SU-DHL-6 (cell line): ENCODE measurements around the gene MB.

Experiments
- H2AFZ ChIP-seq: fragments of 200-600 bp; sonication (generic); 2 replicates; pipeline ENCODE4 v1.6.1; 2014; ENCODE audit warnings: low read depth, mild to moderate bottlenecking, moderate library complexity, mixed read lengths, antibody characterized with exemption, low read length; ENCODE audit not compliant: severe bottlenecking
- H3F3A ChIP-seq: fragments of 200-600 bp; shearing (Covaris generic); 2 replicates; pipeline ENCODE4 v1.6.0; 2016; ENCODE audit warnings: antibody characterized with exemption, mild to moderate bottlenecking; ENCODE audit not compliant: insufficient read depth
- H3K27ac ChIP-seq: fragments of 200-600 bp; sonication (generic); 2 replicates; pipeline ENCODE4 v1.5.1; 2016; ENCODE audit warnings: low read depth, mild to moderate bottlenecking, low read length, moderate library complexity, mixed read lengths
- H3K27me3 ChIP-seq: fragments of 200-600 bp; sonication (generic), shearing (Covaris generic); 2 replicates; pipeline ENCODE4 v1.6.0; 2014; ENCODE audit warnings: mild to moderate bottlenecking, low read length
- H3K36me3 ChIP-seq: fragments of 200-600 bp; sonication (generic); 2 replicates; pipeline ENCODE4 v1.6.1; 2014; ENCODE audit warnings: mild to moderate bottlenecking, low read length, mixed read lengths
- H3K4me2 ChIP-seq: fragments of 300-600, 200-600 bp; shearing (Covaris generic), sonication (generic); 2 replicates; pipeline ENCODE4 v1.6.0; 2014; ENCODE audit warnings: low read length, low read depth, mild to moderate bottlenecking; ENCODE audit not compliant: poor library complexity, severe bottlenecking
- H3K4me3 ChIP-seq: fragments of 200-600 bp; sonication (generic); 2 replicates; pipeline ENCODE4 v1.5.1; 2014; ENCODE audit warnings: antibody characterized with exemption, low read length, mild to moderate bottlenecking, mixed read lengths; ENCODE audit not compliant: insufficient read depth, poor library complexity, severe bottlenecking
- H3K79me2 ChIP-seq: fragments of 200-600 bp; sonication (generic); 2 replicates; pipeline ENCODE4 v1.6.1; 2014; ENCODE audit warnings: mild to moderate bottlenecking, low read length, moderate library complexity; ENCODE audit not compliant: insufficient read depth
- H3K9ac ChIP-seq: fragments of 200-600 bp; sonication (generic); 2 replicates; pipeline ENCODE4 v1.7.0; 2014; ENCODE audit warnings: mild to moderate bottlenecking, low read length
- H3K9me2 ChIP-seq: fragments of 200-600 bp; sonication (generic); replicated peaks from 2 replicates; pipeline ENCODE4 v1.6.1; 2014; ENCODE audit warnings: low read length; ENCODE audit not compliant: insufficient read depth
- H3K9me3 ChIP-seq: fragments of 200-600 bp; sonication (generic); 2 replicates; pipeline ENCODE4 v1.6.1; 2014; ENCODE audit warnings: low read length, mixed read lengths; ENCODE audit not compliant: insufficient read depth
- H4K20me1 ChIP-seq: fragments of 200-600 bp; sonication (generic); 2 replicates; pipeline ENCODE4 v1.6.1; 2014; ENCODE audit warnings: low read depth, mild to moderate bottlenecking, antibody characterized with exemption, low read length, moderate library complexity, mixed read lengths
- EZH2phosphoT487 ChIP-seq: fragments of 200-600 bp; sonication (generic), shearing (Covaris generic); conservative IDR thresholded peaks from 2 replicates; pipeline ENCODE4 v1.6.1; 2018; ENCODE audit warnings: mild to moderate bottlenecking, antibody characterized with exemption, low read length, moderate library complexity, mixed read lengths
- TF ChIP-seq, protein P1 (sequence below): fragments of 200-600 bp; sonication (generic); IDR thresholded peaks from one replicate; pipeline ENCODE4 v1.5.1; 2017; ENCODE audit warnings: antibody characterized with exemption, mild to moderate bottlenecking, low read length, moderate library complexity; ENCODE audit not compliant: insufficient read depth, poor library complexity, severe bottlenecking

MB gene

DNA sequence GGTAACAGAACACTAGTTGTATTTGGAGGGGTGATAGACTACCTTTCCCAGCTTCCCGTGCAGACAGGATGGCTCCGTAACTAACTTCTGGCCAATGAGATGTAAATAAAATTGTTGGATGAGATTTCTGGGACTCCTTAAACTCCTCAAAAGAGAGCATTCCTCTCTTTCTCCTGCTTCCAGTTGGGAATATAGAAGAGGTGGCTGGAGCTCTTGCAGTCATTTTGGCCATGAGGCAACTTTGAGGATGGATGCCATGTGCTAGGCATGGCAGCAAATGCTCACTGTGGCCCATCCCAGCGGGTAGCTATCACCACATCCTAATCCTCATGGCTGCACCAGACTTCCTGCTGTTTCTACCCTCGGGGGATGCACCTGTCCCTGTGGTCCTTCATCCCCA lies 7.4 kb downstream of the MB start:
- Histone ChIP-seq H3K4me3 (no peak overlapping the region), H3K4me2 (no peak overlapping the region)

DNA sequence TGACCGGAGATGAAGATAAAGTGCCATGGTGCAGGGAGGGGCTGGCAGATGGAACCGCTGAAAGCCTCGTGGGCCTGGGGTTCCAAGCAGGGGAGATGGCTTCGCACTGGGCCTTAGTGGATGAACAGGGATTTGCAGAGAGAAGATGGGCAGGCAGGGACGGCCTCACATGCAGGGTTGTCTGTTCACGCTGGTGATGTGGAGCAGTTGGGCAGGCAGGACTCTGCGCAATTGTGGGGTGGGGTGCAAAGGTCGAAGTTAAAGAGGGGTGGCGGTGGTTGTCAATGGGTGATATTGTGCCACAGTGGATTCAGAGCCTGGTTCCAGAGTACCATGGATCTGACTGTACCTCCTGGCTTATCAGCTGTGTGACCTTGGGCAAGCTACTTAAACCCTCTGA lies 7.9 kb downstream of the MB start:
- no peaks in the 10 kb centered on the region for H3K27me3 ChIP-seq
- no peak overlapping the region for H3K4me2 ChIP-seq
- no peaks in the 10 kb centered on the region for H3F3A ChIP-seq
- H3K9me2 ChIP-seq = no peaks in the 10 kb centered on the region
- H2AFZ ChIP-seq = no peak overlapping the region
- H3K9me3 ChIP-seq = no peaks in the 10 kb centered on the region
- no peak overlapping the region for H3K4me3 ChIP-seq
- TF ChIP-seq, protein P1, sequence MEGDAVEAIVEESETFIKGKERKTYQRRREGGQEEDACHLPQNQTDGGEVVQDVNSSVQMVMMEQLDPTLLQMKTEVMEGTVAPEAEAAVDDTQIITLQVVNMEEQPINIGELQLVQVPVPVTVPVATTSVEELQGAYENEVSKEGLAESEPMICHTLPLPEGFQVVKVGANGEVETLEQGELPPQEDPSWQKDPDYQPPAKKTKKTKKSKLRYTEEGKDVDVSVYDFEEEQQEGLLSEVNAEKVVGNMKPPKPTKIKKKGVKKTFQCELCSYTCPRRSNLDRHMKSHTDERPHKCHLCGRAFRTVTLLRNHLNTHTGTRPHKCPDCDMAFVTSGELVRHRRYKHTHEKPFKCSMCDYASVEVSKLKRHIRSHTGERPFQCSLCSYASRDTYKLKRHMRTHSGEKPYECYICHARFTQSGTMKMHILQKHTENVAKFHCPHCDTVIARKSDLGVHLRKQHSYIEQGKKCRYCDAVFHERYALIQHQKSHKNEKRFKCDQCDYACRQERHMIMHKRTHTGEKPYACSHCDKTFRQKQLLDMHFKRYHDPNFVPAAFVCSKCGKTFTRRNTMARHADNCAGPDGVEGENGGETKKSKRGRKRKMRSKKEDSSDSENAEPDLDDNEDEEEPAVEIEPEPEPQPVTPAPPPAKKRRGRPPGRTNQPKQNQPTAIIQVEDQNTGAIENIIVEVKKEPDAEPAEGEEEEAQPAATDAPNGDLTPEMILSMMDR = no peak
- TF ChIP-seq EZH2phosphoT487 = no peak
- H3K79me2 ChIP-seq = no peaks in the 10 kb centered on the region
- no peak overlapping the region for H3K27ac ChIP-seq
- no peaks in the 10 kb centered on the region for H3K36me3 ChIP-seq
- H3K9ac ChIP-seq = no peak overlapping the region
- no peaks in the 10 kb centered on the region for H4K20me1 ChIP-seq

More for the DNA sequence above, 7.4 kb downstream of the MB start:
- no peak overlapping the region for H3K9ac ChIP-seq
- H2AFZ ChIP-seq = no peak overlapping the region
- H3K27ac ChIP-seq = no peak overlapping the region
- no peaks in the 10 kb centered on the region for H3F3A ChIP-seq
- H3K9me2 ChIP-seq = no peaks in the 10 kb centered on the region
- H3K9me3 ChIP-seq = no peaks in the 10 kb centered on the region
- no peak for TF ChIP-seq EZH2phosphoT487
- TF ChIP-seq, protein P1 = no peak
- no peaks in the 10 kb centered on the region for H4K20me1 ChIP-seq
- H3K79me2 ChIP-seq = no peaks in the 10 kb centered on the region
- no peaks in the 10 kb centered on the region for H3K27me3 ChIP-seq
- no peaks in the 10 kb centered on the region for H3K36me3 ChIP-seq

DNA sequence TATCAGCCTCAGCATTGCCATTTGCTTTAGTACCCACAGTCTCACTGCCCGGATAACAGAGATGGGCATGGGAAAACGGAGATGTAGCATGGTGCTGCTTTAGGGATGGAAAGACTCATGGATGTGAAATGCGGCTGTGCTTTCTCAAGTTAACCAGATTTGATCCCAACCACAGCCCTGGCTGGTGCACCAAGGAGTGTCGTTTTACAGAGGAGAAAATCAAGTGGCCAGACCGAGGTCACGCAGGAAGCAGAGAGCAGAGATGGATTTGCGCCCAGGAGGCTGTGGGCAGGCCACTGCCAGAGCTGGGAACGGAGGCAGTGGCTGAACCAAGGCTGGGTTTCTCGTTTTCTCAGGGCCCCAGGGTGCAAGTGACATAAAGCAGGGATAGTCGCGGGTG lies 9.0 kb downstream of the MB start:
- H3K36me3 ChIP-seq = no peaks in the 10 kb centered on the region
- no peaks in the 10 kb centered on the region for H4K20me1 ChIP-seq
- no peaks in the 10 kb centered on the region for H3K9me3 ChIP-seq
- H2AFZ ChIP-seq = no peak overlapping the region
- no peaks in the 10 kb centered on the region for H3K79me2 ChIP-seq
- H3F3A ChIP-seq = no peaks in the 10 kb centered on the region
- no peak overlapping the region for H3K4me2 ChIP-seq
- H3K9ac ChIP-seq = no peak overlapping the region
- no peak overlapping the region for H3K4me3 ChIP-seq
- H3K27ac ChIP-seq = no peak overlapping the region
- TF ChIP-seq EZH2phosphoT487 = no peak
- TF ChIP-seq, protein P1 = no peak
- H3K27me3 ChIP-seq = no peaks in the 10 kb centered on the region
- H3K9me2 ChIP-seq = no peaks in the 10 kb centered on the region
